Tibial nerve (tissue), 4 donors: ENCODE measurements around the gene PPP1R14B.

ENCODE experiments used
- CTCF ChIP-seq, 5 experiments: fragments of 200-600 bp in 3 of 5; fragments of 450-650 bp in 2 of 5; sonication (generic) in 3 of 5; IDR thresholded peaks; one replicate each; pipeline ENCODE4 v1.5.1; 2016 to 2019; ENCODE audit warnings: antibody characterized with exemption in 5 of 5, mild to moderate bottlenecking in 3 of 5, moderate library complexity in 2 of 5
- EP300 ChIP-seq, 2 donors: sonication (generic); formaldehyde crosslinking; IDR thresholded peaks; one replicate each; pipeline ENCODE4 v1.6.1; 2017; ENCODE audit warnings: antibody characterized with exemption in 2 of 2, mild to moderate bottlenecking in 1 of 2
- POLR2A ChIP-seq, 2 donors: fragments of 450-650 bp; IDR thresholded peaks; one replicate each; pipeline ENCODE4 v1.6.1; 2017; ENCODE audit warnings: antibody characterized with exemption in 2 of 2, mild to moderate bottlenecking in 2 of 2, moderate library complexity in 2 of 2

DNA sequence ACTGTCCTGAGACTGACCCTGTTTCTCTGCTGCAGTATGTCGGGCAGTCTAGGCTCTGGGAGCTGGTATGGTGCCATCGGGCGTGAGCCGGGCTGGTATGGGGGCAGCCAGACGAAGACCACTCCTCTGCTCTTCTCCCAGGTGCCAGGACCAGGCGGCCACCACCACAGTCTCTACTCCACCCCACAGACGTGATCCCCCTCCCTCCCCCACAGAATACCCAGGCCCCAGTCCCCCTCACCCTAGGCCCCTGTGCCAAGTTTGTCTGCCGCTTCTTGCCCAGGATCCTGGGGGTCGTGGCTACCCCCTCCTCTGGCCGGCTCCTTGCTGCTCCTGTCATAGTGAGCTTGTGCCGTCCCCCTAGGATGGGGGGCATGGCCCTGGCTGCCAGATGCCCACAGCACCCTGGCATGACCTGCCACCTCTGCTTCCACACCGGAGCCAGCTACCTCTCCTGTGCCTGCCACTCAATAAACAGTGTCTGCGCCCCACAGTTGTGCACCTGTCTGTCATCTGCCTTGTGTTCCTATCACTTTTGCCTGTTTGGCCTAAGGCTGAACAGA lies 42.3 kb upstream of the PPP1R14B start:
- TF ChIP-seq POLR2A (IDR thresholded peaks at IDR 0.05): no peak
- TF ChIP-seq EP300 (IDR thresholded peaks at IDR 0.05): no peak
- no peak for TF ChIP-seq CTCF (IDR thresholded peaks at IDR 0.05)
